Uterus (tissue), 2 donors: Measurements from ENCODE around the gene RPS3.

Source experiments
- POLR2A ChIP-seq, 2 donors: fragments of 450-650 bp; IDR thresholded peaks; one replicate each; pipeline ENCODE4 v1.6.1; 2016; ENCODE audit warnings: antibody characterized with exemption in 2 of 2, mild to moderate bottlenecking in 1 of 2, moderate library complexity in 1 of 2
- TF ChIP-seq, protein P1 (sequence below), 4 experiments: fragments of 200-600 bp in 2 of 4; fragments of 450-650 bp in 2 of 4; sonication (generic) in 2 of 4; IDR thresholded peaks; one replicate each; pipeline ENCODE4 v1.5.1; 2016 to 2019; ENCODE audit warnings: antibody characterized with exemption in 4 of 4, mild to moderate bottlenecking in 2 of 4, moderate library complexity in 1 of 4

DNA sequence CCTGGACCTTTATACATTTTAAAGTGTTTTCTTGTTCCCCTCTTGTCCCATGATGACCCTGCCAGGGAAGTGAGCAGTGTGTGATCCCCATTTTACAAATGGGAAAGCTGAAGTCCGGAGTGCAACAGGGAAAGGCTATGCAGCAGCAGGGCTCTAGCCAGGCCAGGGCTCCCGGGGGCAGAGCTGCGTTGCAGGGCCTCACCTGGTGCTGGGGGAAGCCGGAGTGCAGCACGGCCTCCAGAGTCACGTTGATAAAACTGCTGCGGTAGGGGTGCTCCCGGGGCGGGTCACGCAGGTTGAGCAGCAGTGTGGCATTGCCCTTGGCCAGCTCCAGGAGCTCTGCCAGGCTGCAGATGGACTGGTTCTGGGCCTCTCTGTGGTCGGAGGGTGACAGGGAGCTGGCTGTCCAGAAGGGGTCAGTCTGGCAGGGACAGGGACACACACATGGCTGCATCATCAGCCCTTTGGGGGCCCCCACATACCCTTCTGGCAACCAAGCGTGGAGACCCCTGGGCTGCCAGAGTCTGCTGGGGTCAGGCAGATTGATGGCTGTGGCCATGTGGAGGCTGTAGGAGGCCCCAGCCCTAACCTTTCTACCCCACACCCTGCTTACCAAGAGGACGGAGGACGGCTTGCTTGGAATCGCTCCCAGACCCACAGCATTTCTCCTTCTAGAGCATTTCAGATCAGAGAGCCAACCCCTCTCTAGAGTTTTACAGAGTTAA is 43.0 kb downstream of the RPS3 start:
- TF ChIP-seq, protein P1, sequence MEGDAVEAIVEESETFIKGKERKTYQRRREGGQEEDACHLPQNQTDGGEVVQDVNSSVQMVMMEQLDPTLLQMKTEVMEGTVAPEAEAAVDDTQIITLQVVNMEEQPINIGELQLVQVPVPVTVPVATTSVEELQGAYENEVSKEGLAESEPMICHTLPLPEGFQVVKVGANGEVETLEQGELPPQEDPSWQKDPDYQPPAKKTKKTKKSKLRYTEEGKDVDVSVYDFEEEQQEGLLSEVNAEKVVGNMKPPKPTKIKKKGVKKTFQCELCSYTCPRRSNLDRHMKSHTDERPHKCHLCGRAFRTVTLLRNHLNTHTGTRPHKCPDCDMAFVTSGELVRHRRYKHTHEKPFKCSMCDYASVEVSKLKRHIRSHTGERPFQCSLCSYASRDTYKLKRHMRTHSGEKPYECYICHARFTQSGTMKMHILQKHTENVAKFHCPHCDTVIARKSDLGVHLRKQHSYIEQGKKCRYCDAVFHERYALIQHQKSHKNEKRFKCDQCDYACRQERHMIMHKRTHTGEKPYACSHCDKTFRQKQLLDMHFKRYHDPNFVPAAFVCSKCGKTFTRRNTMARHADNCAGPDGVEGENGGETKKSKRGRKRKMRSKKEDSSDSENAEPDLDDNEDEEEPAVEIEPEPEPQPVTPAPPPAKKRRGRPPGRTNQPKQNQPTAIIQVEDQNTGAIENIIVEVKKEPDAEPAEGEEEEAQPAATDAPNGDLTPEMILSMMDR (IDR thresholded peaks at IDR 0.05): no peak
- TF ChIP-seq POLR2A (IDR thresholded peaks at IDR 0.05): no peak
